Loucy (cell line): ENCODE measurements around the gene GZMM.
A peak's percentile ranks its signal among the peaks of the same experiment; 100 is the strongest.
"Not testable (repeated sequence)": the region's sequence is repeated elsewhere in the genome, so short reads cannot be mapped to it uniquely, and the experiment has no call there.

Source experiments
- H2AFZ ChIP-seq: fragments of 200-600 bp; sonication (generic); 2 replicates; pipeline ENCODE4 v1.6.0; 2016; ENCODE audit warnings: antibody characterized with exemption, mild to moderate bottlenecking, low read length, moderate library complexity
- H3F3A ChIP-seq: fragments of 200-600 bp; 2 replicates; pipeline ENCODE4 v1.6.0; 2016; ENCODE audit warnings: antibody characterized with exemption, low read depth, mild to moderate bottlenecking
- H3K27me3 ChIP-seq: fragments of 200-600 bp; sonication (generic); 2 replicates; pipeline ENCODE4 v1.6.1; 2014; ENCODE audit warnings: low read length, mild to moderate bottlenecking; ENCODE audit not compliant: insufficient read depth, poor library complexity, severe bottlenecking
- H3K36me3 ChIP-seq: fragments of 200-600 bp; sonication (generic); 2 replicates; pipeline ENCODE4 v1.6.1; 2016; ENCODE audit warnings: low read length; ENCODE audit not compliant: insufficient read depth
- H3K4me1 ChIP-seq: fragments of 200-600 bp; sonication (generic); 2 replicates; pipeline ENCODE4 v1.5.1; 2014; ENCODE audit warnings: low read length, mild to moderate bottlenecking; ENCODE audit not compliant: insufficient read depth, poor library complexity, severe bottlenecking
- H3K4me2 ChIP-seq: fragments of 200-600 bp; sonication (generic); 2 replicates; pipeline ENCODE4 v1.6.0; 2014; ENCODE audit warnings: antibody characterized with exemption, low read length, low read depth, mild to moderate bottlenecking; ENCODE audit not compliant: poor library complexity, severe bottlenecking
- H3K4me3 ChIP-seq: fragments of 200-600 bp; sonication (generic); 2 replicates; pipeline ENCODE4 v1.5.1; 2014; ENCODE audit warnings: low read length, mild to moderate bottlenecking, mixed read lengths; ENCODE audit not compliant: poor library complexity, severe bottlenecking
- H3K79me2 ChIP-seq: fragments of 200-600 bp; sonication (generic); 2 replicates; pipeline ENCODE4 v1.6.1; 2014; ENCODE audit warnings: low read length; ENCODE audit not compliant: insufficient read depth
- H3K9ac ChIP-seq: fragments of 200-600 bp; sonication (generic); 2 replicates; pipeline ENCODE4 v1.6.0; 2014; ENCODE audit warnings: mild to moderate bottlenecking, low read depth, low read length, moderate library complexity; ENCODE audit not compliant: poor library complexity, severe bottlenecking
- H3K9me2 ChIP-seq: fragments of 200-600 bp; sonication (generic); replicated peaks from 2 replicates; pipeline ENCODE4 v1.6.1; 2016; ENCODE audit warnings: low read depth, low read length, mixed read lengths
- H3K9me3 ChIP-seq: fragments of 200-600 bp; sonication (generic); 2 replicates; pipeline ENCODE4 v1.6.1; 2014; ENCODE audit warnings: mild to moderate bottlenecking, antibody characterized with exemption, low read length, low read depth; ENCODE audit not compliant: insufficient read depth
- H4K20me1 ChIP-seq: fragments of 200-600 bp; sonication (generic); 2 replicates; pipeline ENCODE4 v1.6.0; 2014; ENCODE audit warnings: antibody characterized with exemption, low read length, mild to moderate bottlenecking; ENCODE audit not compliant: insufficient read depth, poor library complexity, severe bottlenecking
- CTCF ChIP-seq: fragments of 200-600 bp; sonication (generic); conservative IDR thresholded peaks from 2 replicates; pipeline ENCODE4 v1.5.1; 2014; ENCODE audit warnings: mild to moderate bottlenecking, antibody characterized with exemption, low read length
- EZH2phosphoT487 ChIP-seq: fragments of 200-600 bp; IDR thresholded peaks from 2 replicates; pipeline ENCODE4 v1.6.1; 2018; ENCODE audit warnings: antibody characterized with exemption, mild to moderate bottlenecking, moderate library complexity, borderline replicate concordance

Gene GZMM

DNA sequence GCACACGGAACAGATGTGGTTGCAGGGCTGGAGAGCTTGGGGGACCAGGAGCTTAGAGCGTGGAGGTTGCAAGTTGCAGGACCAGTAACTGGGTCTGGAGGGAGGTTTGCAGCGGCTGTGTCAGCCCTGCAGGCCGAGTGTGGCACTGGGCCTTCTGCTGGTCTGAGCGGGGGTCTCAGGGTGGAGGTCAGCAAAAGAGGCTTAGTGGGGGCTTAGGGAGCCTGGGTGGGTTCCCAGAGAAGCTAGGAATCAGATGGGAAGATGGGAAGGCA, 40.1 kb downstream of the GZMM start:
- Histone ChIP-seq H3K9me3 (no peaks in the 10 kb centered on the region), H3F3A (no peaks in the 10 kb centered on the region), H3K9me2 (no peaks in the 10 kb centered on the region), H3K27me3 (no peaks in the 10 kb centered on the region), H3K4me1 (peaks cover 6% of the 10 kb centered on the region), H3K36me3 (peaks cover 33% of the 10 kb centered on the region; the same call in 1 of the 2 replicates), H3K9ac (no peak overlapping the region), H4K20me1 (peaks cover 14% of the 10 kb centered on the region), H3K4me3 (no peak overlapping the region), H2AFZ (no peak overlapping the region), H3K4me2 (no peak overlapping the region), H3K79me2 (peaks cover 17% of the 10 kb centered on the region)
- TF ChIP-seq EZH2phosphoT487: no peak
- TF ChIP-seq CTCF: no peak

- peaks cover 6% of the 10 kb centered on the region for H3K4me1 ChIP-seq
- TF ChIP-seq CTCF (peak; percentile 87), EZH2phosphoT487 (no peak)
- H3K36me3 ChIP-seq: peaks cover 33% of the 10 kb centered on the region; the same call in 1 of the 2 replicates
- H3K4me3 ChIP-seq: no peak overlapping the region
- no peak overlapping the region for H3K4me2 ChIP-seq
- H4K20me1 ChIP-seq: peaks cover 9% of the 10 kb centered on the region
- H3K79me2 ChIP-seq: peaks cover 12% of the 10 kb centered on the region
- no peak overlapping the region for H2AFZ ChIP-seq
- no peaks in the 10 kb centered on the region for H3K9me3 ChIP-seq
- H3K27me3 ChIP-seq: no peaks in the 10 kb centered on the region
- H3K9me2 ChIP-seq: no peaks in the 10 kb centered on the region
- no peaks in the 10 kb centered on the region for H3F3A ChIP-seq
- H3K9ac ChIP-seq: no peak overlapping the region
These were observed 40.6 kb downstream of the GZMM start for GRCh38 chr19:584240-585001.

DNA sequence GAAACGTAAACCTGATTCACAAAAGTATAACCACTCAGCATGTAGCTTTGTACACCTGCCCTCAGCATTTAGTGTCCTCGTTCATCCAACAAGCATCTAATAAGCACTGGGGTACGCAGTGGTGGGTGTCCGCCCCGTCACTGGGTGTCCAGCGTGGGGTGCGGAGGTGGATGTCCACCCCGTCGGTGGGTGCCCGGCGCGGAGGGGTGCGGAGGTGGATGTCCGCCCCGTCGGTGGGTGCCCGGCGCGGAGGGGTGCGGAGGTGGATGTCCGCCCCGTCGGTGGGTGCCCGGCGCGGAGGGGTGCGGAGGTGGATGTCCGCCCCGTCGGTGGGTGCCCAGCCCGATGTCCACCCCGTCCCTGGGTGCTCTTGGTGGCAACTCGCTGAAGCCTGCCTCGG, 41.3 kb downstream of the GZMM start:
- not testable (repeated sequence) for H4K20me1 ChIP-seq

DNA sequence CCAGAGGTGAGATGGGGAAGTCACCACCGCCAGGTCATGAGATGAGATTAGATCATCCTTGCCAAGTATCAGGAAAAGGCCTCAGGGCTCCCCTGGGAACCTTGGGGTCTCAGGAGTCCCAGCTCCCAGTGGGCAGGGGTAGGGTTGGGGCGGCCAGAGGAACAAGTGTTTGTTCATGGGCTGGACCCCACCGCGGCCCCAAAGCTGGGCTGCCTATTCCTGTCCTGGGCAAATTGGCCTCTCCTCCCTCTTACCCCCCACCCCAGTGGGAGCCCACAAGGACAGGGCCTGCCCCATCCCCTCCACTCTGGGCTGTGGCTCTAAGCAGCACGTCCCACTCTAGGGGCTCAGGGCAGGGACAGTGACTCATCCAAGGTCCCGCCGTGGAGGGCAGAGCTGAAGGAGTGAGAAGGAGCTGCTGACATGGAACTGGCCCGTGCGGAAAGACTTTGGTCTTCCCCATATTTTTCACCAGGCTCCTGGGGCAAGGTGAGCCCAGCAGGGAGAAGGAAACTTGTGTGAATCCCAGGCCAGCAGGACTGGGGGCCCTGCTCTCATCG, 41.8 kb downstream of the GZMM start:
- H4K20me1 ChIP-seq: peaks cover 3% of the 10 kb centered on the region
- H3K9ac ChIP-seq: no peak overlapping the region
- no peak overlapping the region for H3K4me3 ChIP-seq

More for the DNA sequence above, 41.3 kb downstream of the GZMM start:
- not testable (repeated sequence) for H3K4me2 ChIP-seq, H3K9me3 ChIP-seq, H3K4me1 ChIP-seq, H3K79me2 ChIP-seq, H3K9ac ChIP-seq, H3F3A ChIP-seq, H3K9me2 ChIP-seq, H2AFZ ChIP-seq, H3K27me3 ChIP-seq, H3K4me3 ChIP-seq
- peaks cover 27% of the 10 kb centered on the region; the same call in 1 of the 2 replicates for H3K36me3 ChIP-seq

More for the DNA sequence above, 41.8 kb downstream of the GZMM start:
- no peaks in the 10 kb centered on the region for H3K9me2 ChIP-seq
- H3K36me3 ChIP-seq: peaks cover 22% of the 10 kb centered on the region; the same call in 1 of the 2 replicates
- TF ChIP-seq EZH2phosphoT487 (no peak), CTCF (no peak)
- H3K9me3 ChIP-seq: no peaks in the 10 kb centered on the region
- no peaks in the 10 kb centered on the region for H3F3A ChIP-seq
- peaks cover 6% of the 10 kb centered on the region for H3K4me1 ChIP-seq
- H3K4me2 ChIP-seq: no peak overlapping the region
- H2AFZ ChIP-seq: no peak overlapping the region
- H3K79me2 ChIP-seq: no peaks in the 10 kb centered on the region
- H3K27me3 ChIP-seq: no peaks in the 10 kb centered on the region
